NCI-H128 (cell line): ENCODE results near the gene LRRC45.

ENCODE experiments used
- DNase-seq: peaks from one replicate; lab custom pipeline; 2025; ENCODE audit not compliant: unreplicated experiment; lab: John Stamatoyannopoulos, UW

LRRC45 gene

DNA sequence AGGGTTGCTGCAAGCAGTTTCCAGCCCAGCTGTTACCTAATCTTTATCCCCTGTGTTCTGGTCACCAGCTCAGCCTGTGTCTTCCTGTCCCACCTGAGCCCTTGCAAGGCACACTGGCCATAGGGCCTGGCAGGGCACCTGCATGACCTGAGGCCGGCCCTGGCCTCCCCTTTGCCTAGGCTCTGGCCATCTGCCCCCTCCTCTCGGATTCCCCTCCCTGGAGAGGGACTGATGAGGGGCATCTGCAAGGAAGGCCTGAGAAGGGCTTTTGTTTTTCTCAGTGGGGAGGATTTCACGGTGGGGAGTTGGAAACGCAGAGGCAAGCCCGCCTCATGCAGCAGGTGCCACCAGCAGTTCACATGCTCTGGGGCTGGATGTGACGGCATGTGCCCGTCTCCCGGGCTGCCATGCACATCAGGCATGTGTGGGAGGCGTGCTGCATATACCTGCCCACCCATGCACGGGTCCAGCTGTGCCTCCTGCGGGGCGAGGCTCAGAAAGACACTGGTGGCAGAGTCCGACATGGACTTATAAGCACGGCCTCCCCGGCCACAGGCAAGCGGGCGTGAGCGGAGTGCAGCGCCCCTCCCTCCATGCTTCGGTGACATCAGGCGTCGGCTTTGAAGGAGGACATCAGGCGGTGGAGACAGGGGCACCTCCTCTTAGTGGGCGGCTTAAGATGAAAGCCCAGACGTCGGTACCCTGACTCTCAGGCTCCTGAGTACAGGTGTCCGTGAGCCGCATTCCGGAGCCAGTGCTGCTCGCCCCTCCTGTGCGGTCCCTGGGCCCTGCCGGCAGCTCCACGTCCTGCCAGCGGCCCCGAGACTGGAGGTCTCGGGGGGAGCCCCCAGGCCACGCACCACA, 29.1 kb upstream of the LRRC45 start:
- no peak for DNase-seq

DNA sequence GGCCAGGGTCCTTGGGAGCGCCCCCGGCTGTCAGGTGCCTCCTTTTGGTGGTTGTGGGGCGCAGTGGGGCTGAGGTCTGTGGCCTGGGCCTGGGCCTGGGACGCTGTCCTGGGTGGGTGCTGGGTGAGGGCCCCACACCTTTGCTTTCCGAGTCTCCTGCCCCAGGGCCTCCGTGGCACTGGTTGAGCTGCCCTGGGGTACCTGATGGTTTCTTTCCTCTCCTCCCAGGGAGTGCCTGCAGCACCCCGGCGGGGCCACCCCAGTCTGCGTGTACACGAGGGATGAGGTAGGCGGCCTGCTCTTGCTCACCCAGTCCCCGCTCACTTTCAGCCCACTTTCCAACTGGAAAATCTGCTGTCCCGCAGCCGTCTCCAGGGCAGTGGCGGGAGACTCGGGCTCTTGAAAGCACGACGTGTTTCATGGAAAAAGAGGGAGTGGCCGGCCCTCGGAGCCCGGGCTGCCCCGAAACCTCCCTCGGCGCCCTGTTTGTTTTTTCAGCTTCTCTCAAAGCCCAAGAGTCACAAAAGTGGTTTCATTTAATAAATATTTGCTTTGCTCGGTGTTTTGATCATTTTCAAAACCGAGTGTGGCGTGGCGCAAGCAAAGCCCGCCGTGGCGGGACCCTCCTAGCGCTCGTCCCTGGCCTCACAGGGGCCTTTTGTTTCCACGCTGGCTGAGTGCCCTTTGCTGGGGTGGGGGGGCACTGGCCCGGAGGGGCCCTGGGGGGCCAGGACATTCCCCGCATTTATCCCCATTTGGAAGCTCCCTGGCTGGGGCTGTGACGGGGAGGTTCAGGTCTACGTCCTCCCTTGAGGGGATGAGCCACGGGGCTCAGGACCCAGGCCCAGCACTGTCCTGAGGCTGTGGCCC, 28.3 kb upstream of the LRRC45 start:
- DNase-seq, result no peak

DNA sequence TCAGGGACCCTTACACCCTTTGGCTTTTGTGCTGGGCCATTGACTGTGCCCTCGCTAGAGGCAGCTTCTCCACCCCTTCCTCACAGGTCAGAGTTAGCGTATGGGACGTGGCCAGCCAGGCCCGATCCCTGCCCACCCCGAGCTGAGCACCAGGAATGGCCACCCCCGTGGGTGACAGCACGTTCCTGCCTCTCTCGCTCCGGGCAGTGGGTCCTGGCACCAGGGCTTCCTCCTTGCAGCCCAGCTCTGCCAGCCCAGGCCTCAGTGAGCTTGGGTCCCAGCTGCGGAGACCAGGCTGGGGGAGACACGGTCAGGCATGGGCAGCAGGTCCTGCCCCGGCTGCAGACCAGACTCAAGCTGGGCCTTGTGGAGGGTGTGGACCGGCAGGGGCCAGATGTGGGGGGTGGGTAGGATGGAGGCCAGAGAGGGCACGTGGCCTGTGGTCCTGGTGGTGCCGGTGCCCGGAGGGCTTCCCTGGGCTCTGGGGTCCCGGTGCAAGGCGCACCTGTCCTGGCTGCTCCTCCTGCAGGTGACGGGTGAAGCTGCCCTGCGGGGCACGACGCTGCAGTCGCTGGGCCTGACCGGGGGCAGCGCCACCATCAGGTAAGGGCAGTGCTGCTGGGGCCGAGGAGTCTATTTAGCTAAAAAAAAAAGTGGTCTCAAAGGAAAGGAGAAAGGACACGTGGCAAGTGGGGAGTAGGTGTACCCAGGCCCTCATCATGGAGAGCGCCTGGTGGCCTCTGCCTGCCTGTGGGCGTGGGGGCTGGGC, 27.5 kb upstream of the LRRC45 start:
- DNase-seq, result no peak

DNA sequence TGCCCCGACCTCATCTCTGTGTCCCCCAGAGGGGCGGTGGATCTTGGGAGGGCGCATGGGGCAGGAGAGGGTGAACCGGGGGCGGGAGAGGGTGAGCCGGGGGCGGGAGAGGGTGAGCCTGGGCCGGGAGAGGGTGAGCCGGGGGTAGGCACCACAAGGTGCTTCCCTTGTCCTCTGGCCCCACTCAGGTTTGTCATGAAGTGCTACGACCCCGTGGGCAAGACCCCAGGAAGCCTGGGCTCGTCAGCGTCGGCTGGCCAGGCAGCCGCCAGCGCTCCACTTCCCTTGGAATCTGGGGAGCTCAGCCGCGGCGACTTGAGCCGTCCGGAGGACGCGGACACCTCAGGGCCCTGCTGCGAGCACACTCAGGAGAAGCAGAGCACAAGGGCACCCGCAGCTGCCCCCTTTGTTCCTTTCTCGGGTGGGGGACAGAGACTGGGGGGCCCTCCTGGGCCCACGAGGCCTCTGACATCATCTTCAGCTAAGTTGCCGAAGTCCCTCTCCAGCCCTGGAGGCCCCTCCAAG, 26.8 kb upstream of the LRRC45 start:
- no peak for DNase-seq

DNA sequence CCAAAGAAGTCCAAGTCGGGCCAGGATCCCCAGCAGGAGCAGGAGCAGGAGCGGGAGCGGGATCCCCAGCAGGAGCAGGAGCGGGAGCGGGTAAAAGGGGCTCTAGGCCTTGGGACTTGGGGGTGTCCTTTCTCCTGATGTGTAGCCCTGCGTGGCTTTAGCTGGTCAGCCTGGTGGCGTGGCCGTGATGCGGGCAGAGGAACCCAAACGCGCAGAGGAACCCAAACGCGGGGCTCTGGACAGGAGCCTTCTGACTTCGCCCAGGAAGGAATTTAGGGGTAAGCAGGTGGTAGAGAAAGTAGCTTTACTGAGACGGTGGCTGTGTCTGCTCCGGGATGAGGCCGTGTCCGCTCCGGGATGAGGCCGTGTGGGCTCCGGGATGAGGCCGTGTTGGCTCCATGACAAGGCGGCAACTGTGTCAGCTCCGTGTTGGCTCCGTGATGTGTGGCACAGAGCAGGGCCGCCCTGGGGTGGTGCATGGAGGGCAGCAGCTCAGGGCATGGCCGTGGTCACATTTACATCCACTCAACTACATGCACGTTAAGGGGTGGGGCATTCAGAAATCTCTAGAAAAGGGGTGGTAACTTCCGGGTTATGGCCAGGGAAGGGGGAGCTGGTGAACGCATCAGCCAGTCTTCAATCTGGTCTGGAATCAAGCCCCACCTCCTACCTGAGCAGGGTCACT, 26.2 kb upstream of the LRRC45 start:
- DNase-seq, result no peak

DNA sequence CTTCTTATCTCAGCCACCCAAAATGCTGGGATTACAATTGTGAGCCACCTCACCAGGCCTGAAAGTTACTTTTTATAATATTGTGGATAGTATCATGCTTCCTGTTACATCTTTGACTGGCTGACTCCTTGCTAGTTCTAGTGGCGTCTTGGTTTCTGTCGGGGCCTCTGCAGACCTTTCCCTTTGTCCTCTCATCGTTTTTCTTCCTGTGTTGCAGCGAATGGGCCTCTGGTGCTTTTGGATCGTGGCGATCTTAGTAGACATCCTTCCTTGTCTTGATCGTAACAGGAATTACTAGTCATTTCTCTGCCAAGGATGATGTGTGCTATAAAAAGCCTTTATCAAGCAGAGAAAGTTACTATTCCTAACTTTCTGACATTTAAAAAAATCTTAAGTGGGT, 24.9 kb upstream of the LRRC45 start:
- DNase-seq, result no peak

DNA sequence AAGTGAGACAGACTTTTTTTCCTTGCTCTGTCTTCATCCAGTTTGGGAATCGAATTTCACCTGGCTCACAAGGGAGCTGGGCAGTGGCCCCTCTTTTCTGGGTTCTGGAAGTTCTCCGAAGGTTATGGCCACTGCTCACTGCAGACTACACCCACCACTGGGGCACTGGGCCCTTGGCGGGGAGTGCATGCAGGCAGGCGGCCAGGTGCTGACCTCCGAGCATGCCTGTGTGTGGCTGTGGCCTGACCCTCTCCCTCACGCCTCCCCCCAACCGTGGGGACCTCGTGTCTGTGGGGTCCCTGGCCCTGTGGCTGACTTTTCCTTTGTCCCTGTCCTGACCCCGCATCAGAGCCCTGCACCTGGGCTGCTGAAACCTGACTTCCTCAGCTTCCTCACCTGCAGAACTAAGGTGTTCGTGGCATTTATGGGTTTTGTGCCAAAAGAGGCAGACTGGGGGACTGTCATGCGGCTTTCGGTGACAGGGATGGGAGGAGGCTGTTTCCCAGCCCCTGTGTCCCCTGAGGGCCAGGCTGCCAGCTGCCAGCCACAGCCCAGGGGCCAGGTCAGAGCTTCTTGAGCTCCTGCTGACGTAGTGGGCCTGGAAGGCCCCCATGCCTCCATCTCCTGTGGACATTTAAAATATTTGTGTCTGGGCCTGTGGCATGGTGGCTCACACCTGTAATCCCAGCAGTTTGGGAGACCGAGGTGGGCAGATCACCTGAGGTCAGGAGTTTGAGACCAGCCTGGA, 24.2 kb upstream of the LRRC45 start:
- no peak for DNase-seq

DNA sequence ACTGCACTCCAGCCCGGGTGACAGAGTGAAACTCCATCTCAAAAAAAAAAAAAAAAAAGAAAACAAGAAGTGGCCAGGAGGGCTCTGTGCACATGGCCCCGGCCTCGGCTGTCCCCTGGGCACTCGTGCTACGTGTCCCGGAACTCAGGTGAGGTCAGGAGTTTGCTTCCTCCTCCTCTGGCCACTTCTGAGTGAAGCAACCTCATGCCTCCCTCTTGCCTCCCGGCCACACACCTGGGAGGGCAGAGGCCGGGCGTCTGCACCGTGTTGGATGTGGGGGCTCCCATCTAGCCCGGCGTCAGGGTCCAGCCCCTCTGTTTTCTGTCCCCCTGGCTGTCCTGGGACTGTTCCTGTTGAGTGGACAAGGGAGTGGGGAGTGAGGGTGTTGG, 23.5 kb upstream of the LRRC45 start:
- DNase-seq, result no peak

DNA sequence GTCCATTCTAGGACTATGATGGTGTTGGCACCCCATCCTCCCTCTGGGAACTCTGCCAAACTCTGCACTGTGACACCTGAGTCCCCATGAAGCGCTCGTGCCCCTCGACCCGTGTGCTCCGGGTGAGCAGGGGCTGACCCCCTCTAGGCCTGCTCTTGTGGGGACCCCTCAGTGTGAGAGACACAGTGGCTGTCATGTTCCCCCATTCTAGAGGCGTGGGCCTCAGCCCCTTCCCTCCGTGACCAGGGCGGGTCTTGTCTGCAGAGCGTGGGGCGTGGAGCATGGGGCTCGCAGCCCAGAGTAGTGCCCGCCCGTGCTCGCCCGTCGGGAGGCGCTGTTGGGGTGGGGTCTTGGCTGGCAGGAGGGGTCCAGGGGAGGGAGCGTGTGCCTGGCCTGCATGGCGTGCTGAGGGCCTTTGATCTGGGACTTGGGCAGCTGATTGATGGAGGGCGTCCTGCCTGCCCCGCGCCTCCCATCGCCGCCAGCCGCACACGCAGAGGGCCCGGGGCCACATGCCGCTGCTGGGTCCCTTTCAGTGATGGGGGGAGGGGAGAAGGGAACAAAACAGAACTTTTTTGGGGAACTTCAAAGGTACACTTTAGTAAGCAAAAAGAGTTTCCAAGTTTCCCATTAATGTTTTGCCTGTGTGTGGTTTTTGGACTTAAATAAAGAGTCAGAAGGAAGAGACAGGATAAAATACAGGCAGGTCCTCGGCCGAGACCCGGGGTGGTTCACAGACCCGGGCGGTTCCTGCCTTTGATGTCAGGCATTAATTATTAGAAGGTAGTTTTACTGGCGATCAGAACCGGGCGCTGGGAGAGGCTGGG, 22.9 kb upstream of the LRRC45 start:
- DNase-seq, result no peak

DNA sequence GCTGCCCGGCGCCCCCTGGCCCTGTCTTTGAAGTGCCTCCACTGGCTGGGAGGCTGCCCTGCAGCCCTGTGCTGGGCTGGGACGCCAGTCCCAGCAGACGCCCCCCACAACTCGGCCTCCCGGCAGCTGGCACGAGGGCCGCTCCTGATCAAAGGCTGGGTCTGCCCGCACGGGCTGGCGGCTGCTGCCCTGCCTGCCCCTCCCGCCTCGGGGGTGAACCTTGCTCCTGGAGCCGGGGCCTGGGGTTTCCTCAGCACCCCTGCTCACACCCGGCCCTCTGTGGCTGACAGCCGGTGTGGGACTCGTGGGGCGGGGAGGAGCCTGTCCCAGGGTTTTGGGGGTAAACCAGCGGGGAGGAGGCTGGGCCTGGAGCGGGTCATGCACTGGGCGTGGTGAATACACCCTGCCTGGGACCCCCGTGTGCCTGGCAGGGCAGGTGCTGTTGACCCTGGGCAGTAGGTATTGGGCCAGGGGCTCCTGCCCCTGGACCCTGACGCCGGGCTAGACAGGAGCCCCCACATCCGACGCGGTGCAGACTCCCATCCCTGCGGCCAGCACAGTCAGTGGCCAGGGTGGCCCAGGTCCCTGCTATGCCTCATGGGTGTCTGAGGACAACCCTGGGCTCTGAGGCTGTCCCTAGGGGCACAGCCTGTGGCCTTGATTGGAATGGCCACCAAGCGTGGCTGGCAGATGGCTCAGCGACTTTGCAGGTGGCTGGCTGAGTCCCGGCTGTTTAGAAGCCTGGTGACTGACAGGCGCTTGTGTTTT, 22.1 kb upstream of the LRRC45 start:
- no peak for DNase-seq

DNA sequence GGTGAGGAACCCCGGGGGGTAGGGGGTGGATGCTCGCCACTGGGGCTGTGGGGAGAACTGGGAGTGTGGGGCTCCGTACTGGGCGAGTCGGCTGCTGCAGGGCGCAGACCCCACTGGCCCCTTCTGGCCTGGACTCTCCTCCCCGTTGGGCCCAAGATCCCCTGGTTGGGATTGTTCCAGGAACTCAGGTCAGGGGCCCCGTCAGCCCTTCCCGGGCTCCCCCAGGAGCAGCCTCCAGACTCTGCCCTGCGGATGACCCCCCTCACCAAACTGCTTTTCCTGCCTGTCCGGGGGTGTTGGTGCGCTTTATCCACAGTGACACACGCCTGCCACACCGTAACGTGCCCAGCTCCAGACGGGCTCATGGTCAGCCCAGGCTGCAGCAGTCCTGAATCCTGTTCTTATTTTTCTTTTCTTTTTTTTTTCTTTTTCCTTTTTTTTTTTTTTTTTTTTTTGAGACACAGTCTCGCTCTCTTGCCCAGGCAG, 21.5 kb upstream of the LRRC45 start:
- no peak for DNase-seq

DNA sequence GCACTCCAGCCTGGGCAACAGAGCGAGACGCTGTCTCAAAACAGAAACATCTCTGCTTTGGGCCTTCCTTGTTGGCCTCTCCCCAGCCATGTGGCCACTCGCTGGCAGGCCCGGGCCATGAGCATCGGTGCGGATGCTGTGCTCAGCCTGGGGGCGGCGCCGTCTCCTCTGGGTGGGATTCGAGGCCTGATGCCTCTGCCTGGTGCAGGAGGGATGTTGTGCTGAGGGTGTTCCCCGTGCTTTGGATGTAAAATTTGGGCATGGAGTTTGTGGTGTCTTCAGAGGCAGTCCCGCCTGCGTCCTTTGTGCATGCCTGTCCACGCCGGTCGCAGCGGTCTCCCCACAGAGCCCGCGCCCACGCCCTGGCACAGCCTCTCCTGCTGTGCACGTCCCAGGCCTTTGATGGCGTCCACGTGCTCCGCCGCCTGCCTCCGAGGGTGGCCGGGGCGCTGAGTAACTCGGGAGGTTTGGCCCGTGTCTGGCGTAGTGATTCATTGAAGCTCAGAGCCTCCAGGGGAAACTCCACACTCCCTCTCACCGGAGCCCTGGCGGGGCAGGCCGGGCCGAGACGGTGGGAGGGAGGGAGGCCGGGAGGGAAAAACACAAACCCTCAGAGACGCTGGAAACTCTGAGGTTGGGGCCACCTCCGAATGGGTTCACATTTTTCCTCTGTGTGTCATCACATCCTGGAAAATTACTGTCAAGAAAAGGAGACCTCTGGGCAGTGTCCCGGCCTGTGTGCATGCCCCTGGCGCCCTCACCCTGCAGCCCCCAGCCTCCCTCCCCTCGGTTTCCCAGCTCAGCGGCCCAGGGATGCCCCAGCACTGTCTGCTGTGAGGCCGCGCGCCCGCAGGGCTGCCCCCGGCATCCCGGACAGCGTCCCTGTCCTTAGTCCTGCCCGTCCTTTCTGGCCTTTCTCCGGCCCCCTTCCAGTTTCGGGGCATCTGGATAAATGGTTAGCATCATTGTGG, 19.4 kb upstream of the LRRC45 start:
- no peak for DNase-seq

DNA sequence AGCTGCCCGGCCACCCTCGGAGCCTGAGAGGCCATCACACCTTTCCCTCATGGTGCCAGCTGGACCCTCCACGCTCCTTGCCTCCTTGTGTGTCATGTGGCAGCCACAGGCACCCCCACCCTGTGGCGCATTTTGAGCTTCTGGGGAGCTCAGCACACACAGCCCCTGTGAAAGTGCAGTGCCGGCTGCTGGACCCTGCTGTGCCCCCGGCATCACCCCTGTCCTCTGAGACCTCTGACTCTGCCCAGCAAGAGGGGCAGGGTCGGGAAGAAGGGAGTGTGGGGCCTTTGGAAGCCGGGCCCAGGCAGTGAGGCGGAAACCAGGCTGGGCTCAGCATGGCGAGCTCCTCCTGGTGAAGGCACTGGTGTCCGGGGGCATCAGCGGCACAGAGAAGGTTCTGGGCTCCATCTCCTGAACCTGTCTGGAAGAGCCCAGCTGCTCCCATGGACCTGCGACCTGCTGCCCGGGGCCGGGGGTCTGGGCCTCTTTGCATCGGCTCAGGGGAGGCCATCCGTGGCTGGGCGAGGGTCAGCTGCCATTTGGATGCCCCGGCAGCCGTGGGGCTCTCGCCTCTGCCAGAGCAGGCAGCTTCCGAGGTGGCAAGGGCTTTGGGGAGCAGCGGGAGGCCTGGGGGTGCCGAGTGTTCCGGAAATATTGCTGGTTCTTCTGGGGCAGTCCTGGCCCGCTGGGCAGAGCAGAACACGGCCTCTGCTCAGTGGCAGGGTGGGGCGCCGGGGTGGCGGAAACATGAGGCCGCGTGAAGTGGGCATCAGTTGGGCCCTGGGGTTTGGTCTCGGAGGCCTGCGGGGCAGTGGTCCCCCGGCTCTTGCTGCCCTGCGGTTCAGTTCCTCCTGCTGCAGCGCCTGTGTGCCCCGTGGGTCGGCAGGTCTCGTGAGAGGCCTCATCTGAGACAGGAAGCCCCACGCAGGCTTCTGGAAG, 18.3 kb upstream of the LRRC45 start:
- DNase-seq, result no peak

DNA sequence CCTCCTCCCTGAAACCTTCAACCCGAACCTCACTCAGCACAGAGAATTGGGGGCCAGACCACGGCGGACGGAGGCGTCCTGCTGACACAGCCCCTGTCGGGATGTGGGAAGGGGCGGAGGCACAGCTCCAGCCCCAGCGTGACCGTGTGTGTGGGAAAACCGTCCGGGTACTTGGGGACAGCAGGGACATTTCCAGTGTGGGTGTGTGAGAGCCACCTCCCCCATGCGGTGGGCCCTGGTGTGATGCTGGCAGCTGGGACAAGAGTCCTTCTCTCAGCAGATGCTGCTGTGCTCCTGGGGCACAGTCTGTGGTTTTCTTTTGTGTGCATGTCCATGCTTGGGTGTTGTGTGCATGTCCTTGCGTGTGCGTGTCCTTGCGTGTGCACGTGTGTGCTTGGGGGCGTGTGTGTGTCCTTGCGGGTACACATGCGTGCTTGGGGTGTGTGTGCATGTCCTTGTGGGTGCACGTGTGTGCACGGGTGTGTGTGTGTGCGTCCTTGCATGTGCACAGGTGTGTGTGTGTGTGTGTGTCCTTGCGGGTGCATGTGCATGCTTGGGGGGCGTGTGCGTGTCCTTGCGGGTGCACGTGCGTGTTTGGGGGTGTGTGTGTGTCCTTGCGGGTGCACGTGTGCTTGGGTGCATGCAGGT, 17.3 kb upstream of the LRRC45 start:
- DNase-seq, result no peak

DNA sequence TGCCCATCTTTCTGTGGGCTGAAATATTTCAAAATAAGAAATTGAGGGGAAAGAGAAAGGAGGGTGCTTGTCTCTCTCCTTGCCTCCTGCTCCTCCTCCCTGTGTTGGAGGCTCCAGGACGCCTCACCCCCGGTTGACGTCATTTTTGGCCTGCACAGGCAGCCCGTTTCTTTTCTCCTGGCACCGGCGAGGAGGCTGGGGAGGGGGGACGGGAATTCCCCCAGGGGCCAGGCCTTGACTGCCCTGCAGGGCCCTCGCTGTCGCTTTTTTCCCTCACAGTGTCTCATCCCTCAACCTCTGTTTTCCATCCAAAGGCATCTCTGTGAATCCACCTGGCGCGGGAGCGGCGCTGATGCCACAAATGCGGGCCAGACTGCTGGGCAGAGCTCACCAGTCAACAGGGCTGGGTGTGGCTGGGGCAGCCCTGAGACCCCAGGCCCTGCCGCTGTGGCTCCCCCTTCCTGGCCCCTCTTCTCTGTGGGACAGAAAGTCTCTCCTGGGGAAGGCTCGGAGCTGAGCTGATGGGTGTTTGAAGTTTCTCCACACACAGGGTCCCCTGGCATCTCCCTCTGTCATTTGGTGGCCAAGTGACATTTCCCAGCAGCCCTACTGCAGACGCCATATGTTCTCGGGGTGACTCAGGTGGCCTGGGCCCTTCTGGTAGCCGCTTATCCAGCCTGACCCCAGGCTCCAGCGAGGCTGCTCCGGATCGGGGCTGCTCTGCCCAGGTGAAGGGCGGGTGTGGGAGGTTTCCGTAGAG, 16.5 kb upstream of the LRRC45 start:
- DNase-seq, result no peak
